Fibroblast of lung (primary cell): Measurements from ENCODE around the gene MSI2. TPM values are rescaled to one million over a fixed set of nuclear protein-coding genes. Genes with fewer than 3 reads are reported as not detected.

Experiments used
- DNase-seq, 2 donors: peaks; one replicate each; pipeline versions ENCODE4 v3.0.0 to v3.0.0-alpha.2; 2010; ENCODE audit warnings: low read depth in 2 of 2
- H2AFZ ChIP-seq: 2 replicates; pipeline ENCODE4 v1.5.1; 2012; ENCODE audit warnings: low read length, control low read depth, inconsistent platforms
- H3K27ac ChIP-seq: 2 replicates; pipeline ENCODE4 v1.5.1; 2011; ENCODE audit warnings: low read length, control low read depth; ENCODE audit not compliant: insufficient read depth
- H3K27me3 ChIP-seq: 2 replicates; pipeline ENCODE4 v1.5.1; 2011; ENCODE audit warnings: mild to moderate bottlenecking, low read length; ENCODE audit not compliant: control insufficient read depth, insufficient read depth
- H3K36me3 ChIP-seq: 2 replicates; pipeline ENCODE4 v1.5.1; 2011; ENCODE audit warnings: low read length; ENCODE audit not compliant: control insufficient read depth, insufficient read depth
- H3K4me1 ChIP-seq: 2 replicates; pipeline ENCODE4 v1.5.1; 2011; ENCODE audit warnings: low read length; ENCODE audit not compliant: control insufficient read depth, insufficient read depth; ENCODE audit errors: extremely low read depth
- H3K4me2 ChIP-seq: 2 replicates; pipeline ENCODE4 v1.5.1; 2011; ENCODE audit warnings: low read length, control low read depth; ENCODE audit not compliant: insufficient read depth; ENCODE audit errors: extremely low read depth
- H3K4me3 ChIP-seq, 4 experiments: fragments of 200-600 bp in 1 of 4; sonication (generic) in 1 of 4; replicated peaks in 1 of 4; 2 replicates each; pipeline ENCODE4 v1.5.1; 2011 to 2016; ENCODE audit warnings: low read length in 4 of 4, low read depth in 3 of 4, mild to moderate bottlenecking in 3 of 4, control low read depth in 2 of 4, inconsistent platforms in 1 of 4, mixed read lengths in 1 of 4; ENCODE audit not compliant: insufficient read depth in 1 of 4; ENCODE audit errors: control extremely low read depth in 1 of 4
- H3K79me2 ChIP-seq: 2 replicates; pipeline ENCODE4 v1.5.1; 2012; ENCODE audit warnings: mild to moderate bottlenecking, low read length, inconsistent platforms; ENCODE audit not compliant: control insufficient read depth, insufficient read depth
- H3K9ac ChIP-seq: 2 replicates; pipeline ENCODE4 v1.5.1; 2011; ENCODE audit warnings: mild to moderate bottlenecking, low read length, control low read depth; ENCODE audit not compliant: insufficient read depth
- H3K9me3 ChIP-seq: 2 replicates; pipeline ENCODE4 v1.5.1; 2012; ENCODE audit warnings: low read depth, low read length; ENCODE audit not compliant: control insufficient read depth, insufficient read depth
- H4K20me1 ChIP-seq: 2 replicates; pipeline ENCODE4 v1.5.1; 2011; ENCODE audit warnings: low read length; ENCODE audit not compliant: control insufficient read depth, insufficient read depth; ENCODE audit errors: extremely low read depth
- CTCF ChIP-seq, 2 donors: IDR thresholded peaks in 1 of 2; conservative IDR thresholded peaks in 1 of 2; 1 replicate in 1 of 2; 2 replicates in 1 of 2; pipeline ENCODE4 v1.5.1; 2011 to 2012; ENCODE audit warnings: low read length in 2 of 2, control low read depth in 1 of 2, inconsistent platforms in 1 of 2, low read depth in 1 of 2, mild to moderate bottlenecking in 1 of 2
- EZH2 ChIP-seq: IDR thresholded peaks from 2 replicates; pipeline ENCODE4 v1.5.1; 2012; ENCODE audit warnings: low read length, control low read depth, mild to moderate bottlenecking; ENCODE audit errors: missing control alignments
- polyA plus RNA-seq, 2 donors: library from polyadenylated mRNA; depleted of rRNA in 1 of 2; stranded (reverse) in 1 of 2; unstranded in 1 of 2; fragments of >200 nt; gene quantifications; 2 replicates each; pipeline ENCODE4 v1.2.1, GENCODE V29; 2011 to 2012; ENCODE audit warnings: missing spikeins in 1 of 2
- total RNA-seq: library from RNA; depleted of rRNA; stranded (reverse); fragments of >200 nt; gene quantifications from 2 replicates; pipeline ENCODE4 v1.2.1, GENCODE V29; 2014

Gene MSI2
- total and polyA plus RNA-seq, 2 donors (not counting 1 experiment from before 2014, with no cell fraction given), result 6.8 to 14.2 TPM

- no peak overlapping the region for H3K4me3 ChIP-seq
- H3K9ac ChIP-seq, result no peak overlapping the region
Measured at GRCh38 chr17:57636274-57636673, 380.0 kb downstream of the MSI2 start.

GRCh38 chr17:57636985-57637665 is 380.8 kb downstream of the MSI2 start:
- Histone ChIP-seq H4K20me1 (no peaks in the 10 kb centered on the region), H3K4me3 (no peak overlapping the region), H3K79me2 (no peaks in the 10 kb centered on the region), H3K4me2 (no peak overlapping the region), H3K27me3 (no peaks in the 10 kb centered on the region), H2AFZ (no peak overlapping the region), H3K36me3 (no peaks in the 10 kb centered on the region), H3K9ac (no peak overlapping the region), H3K27ac (no peak overlapping the region), H3K4me1 (no peaks in the 10 kb centered on the region), H3K9me3 (no peaks in the 10 kb centered on the region)
- peak; percentile 21 to 43 for DNase-seq
- no peak for TF ChIP-seq CTCF (conservative IDR thresholded peaks at IDR 0.05 in 1 of 2, IDR thresholded peaks at IDR 0.05 in 1 of 2; ENCODE audit: low read depth in 1 of 2, low read length in 2 of 2)
- no peak for TF ChIP-seq EZH2

More at GRCh38 chr17:57636274-57636673, 380.0 kb downstream of the MSI2 start:
- Histone ChIP-seq H3K9me3 (no peaks in the 10 kb centered on the region), H2AFZ (no peak overlapping the region), H3K36me3 (no peaks in the 10 kb centered on the region), H3K27ac (no peak overlapping the region), H3K79me2 (no peaks in the 10 kb centered on the region), H3K27me3 (no peaks in the 10 kb centered on the region), H4K20me1 (no peaks in the 10 kb centered on the region), H3K4me1 (no peaks in the 10 kb centered on the region), H3K4me2 (no peak overlapping the region)
- TF ChIP-seq EZH2 (no peak), CTCF (conservative IDR thresholded peaks at IDR 0.05 in 1 of 2, IDR thresholded peaks at IDR 0.05 in 1 of 2; ENCODE audit: low read depth in 1 of 2, low read length in 2 of 2) (no peak)
- no peak for DNase-seq

GRCh38 chr17:57637666-57638010 is 381.3 kb downstream of the MSI2 start:
- H3K36me3 ChIP-seq, result no peaks in the 10 kb centered on the region
- H3K27ac ChIP-seq, result no peak overlapping the region
- no peak overlapping the region for H3K9ac ChIP-seq
- no peak overlapping the region for H2AFZ ChIP-seq
- no peaks in the 10 kb centered on the region for H3K4me1 ChIP-seq
- DNase-seq, result no peak
- no peak overlapping the region for H3K4me3 ChIP-seq
- no peak for TF ChIP-seq EZH2
- no peak for TF ChIP-seq CTCF (conservative IDR thresholded peaks at IDR 0.05 in 1 of 2, IDR thresholded peaks at IDR 0.05 in 1 of 2; ENCODE audit: low read depth in 1 of 2, low read length in 2 of 2)
- H3K79me2 ChIP-seq, result no peaks in the 10 kb centered on the region
- no peaks in the 10 kb centered on the region for H4K20me1 ChIP-seq
- no peaks in the 10 kb centered on the region for H3K27me3 ChIP-seq
- H3K4me2 ChIP-seq, result no peak overlapping the region
- no peaks in the 10 kb centered on the region for H3K9me3 ChIP-seq
